ENCODE results near the gene RANBP2.

DNA sequence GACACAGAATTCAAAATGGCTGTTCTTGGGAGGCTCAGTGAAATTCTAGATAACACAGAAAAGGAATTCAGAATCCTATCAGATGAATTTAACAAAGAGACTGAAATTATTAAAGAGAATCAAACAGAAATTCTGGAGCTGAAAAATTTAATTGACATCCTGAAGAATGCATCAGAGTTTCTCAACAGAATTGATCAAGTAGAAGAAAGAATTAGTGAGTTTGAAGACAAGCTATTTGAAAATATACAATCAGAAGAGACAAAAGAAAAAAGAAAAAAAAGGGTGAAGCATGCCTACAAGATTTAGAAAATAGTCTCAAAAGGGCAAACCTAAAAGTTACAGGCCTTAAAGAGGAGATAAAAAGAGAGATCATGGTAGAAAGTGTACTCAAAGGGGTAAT is 12.0 kb upstream of the RANBP2 start:
- TF ChIP-seq, protein P1, sequence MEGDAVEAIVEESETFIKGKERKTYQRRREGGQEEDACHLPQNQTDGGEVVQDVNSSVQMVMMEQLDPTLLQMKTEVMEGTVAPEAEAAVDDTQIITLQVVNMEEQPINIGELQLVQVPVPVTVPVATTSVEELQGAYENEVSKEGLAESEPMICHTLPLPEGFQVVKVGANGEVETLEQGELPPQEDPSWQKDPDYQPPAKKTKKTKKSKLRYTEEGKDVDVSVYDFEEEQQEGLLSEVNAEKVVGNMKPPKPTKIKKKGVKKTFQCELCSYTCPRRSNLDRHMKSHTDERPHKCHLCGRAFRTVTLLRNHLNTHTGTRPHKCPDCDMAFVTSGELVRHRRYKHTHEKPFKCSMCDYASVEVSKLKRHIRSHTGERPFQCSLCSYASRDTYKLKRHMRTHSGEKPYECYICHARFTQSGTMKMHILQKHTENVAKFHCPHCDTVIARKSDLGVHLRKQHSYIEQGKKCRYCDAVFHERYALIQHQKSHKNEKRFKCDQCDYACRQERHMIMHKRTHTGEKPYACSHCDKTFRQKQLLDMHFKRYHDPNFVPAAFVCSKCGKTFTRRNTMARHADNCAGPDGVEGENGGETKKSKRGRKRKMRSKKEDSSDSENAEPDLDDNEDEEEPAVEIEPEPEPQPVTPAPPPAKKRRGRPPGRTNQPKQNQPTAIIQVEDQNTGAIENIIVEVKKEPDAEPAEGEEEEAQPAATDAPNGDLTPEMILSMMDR (IDR thresholded peaks at IDR 0.05), result no peak
- TF ChIP-seq POLR2A (IDR thresholded peaks at IDR 0.05), result no peak
